ENCODE results near the gene PREP.
A peak's percentile ranks its signal among the peaks of the same experiment; 100 is the strongest.
"Not testable (repeated sequence)": the region's sequence is repeated elsewhere in the genome, so short reads cannot be mapped to it uniquely, and the experiment has no call there.

Gene PREP

GRCh38 chr6:105352037-105352617 lies 50.8 kb downstream of the PREP start:
- no peak for DNase-seq (ENCODE audit: low spot score in 2 of 2)
- in situ Hi-C loops (cut with MboI; ENCODE audit: low sequenced_read_pairs) = no loop called here
- Histone ChIP-seq H3K9me3 (no peaks in the 10 kb centered on the region), H3K4me1 (peaks cover under 1% of the 10 kb centered on the region), H3K36me3 (replicated peaks) (peaks cover 28% of the 10 kb centered on the region), H3K4me3 (no peak overlapping the region), H3K27me3 (ENCODE audit: low read depth) (no peaks in the 10 kb centered on the region)

GRCh38 chr6:105348897-105349296 lies 54.0 kb downstream of the PREP start:
- DNase-seq (ENCODE audit: low spot score in 2 of 2) = no peak
- in situ Hi-C loops (cut with MboI; ENCODE audit: low sequenced_read_pairs) = no loop called here
- Histone ChIP-seq H3K4me3 (no peak overlapping the region), H3K36me3 (replicated peaks) (peaks cover 22% of the 10 kb centered on the region), H3K9me3 (no peaks in the 10 kb centered on the region; the same call in 1 of the 2 replicates), H3K4me1 (peaks cover 21% of the 10 kb centered on the region), H3K27me3 (ENCODE audit: low read depth) (no peaks in the 10 kb centered on the region)

- peaks cover 6% of the 10 kb centered on the region for H3K36me3 ChIP-seq (replicated peaks)
- no peak overlapping the region for H3K4me3 ChIP-seq
- no peaks in the 10 kb centered on the region for H3K27me3 ChIP-seq (ENCODE audit: low read depth)
- H3K9me3 ChIP-seq = peaks cover 3% of the 10 kb centered on the region; the same call in 1 of the 2 replicates
- H3K4me1 ChIP-seq = peaks cover 21% of the 10 kb centered on the region
- in situ Hi-C loops (cut with MboI; ENCODE audit: low sequenced_read_pairs) = no loop called here
- peak; percentile 23 to 48 for DNase-seq (ENCODE audit: low spot score in 2 of 2)
Measured at GRCh38 chr6:105346052-105346451, 56.8 kb downstream of the PREP start.

- DNase-seq (ENCODE audit: low spot score in 2 of 2) = peak; percentile 80 to 90
- peaks cover 21% of the 10 kb centered on the region for H3K4me1 ChIP-seq
- H3K27me3 ChIP-seq (ENCODE audit: low read depth) = no peaks in the 10 kb centered on the region
- in situ Hi-C loops (cut with MboI; ENCODE audit: low sequenced_read_pairs) = no loop called here
- H3K4me3 ChIP-seq = no peak overlapping the region
- H3K36me3 ChIP-seq (replicated peaks) = peaks cover under 1% of the 10 kb centered on the region
- peaks cover 3% of the 10 kb centered on the region; the same call in 1 of the 2 replicates for H3K9me3 ChIP-seq
Measured at GRCh38 chr6:105345506-105345905, 57.4 kb downstream of the PREP start.

- Histone ChIP-seq H3K36me3 (replicated peaks) (no peaks in the 10 kb centered on the region; the same call in 1 of the 2 replicates), H3K9me3 (peaks cover 3% of the 10 kb centered on the region; the same call in 1 of the 2 replicates), H3K27me3 (ENCODE audit: low read depth) (no peaks in the 10 kb centered on the region), H3K4me1 (peaks cover 21% of the 10 kb centered on the region), H3K4me3 (no peak overlapping the region)
- in situ Hi-C loops (cut with MboI; ENCODE audit: low sequenced_read_pairs) = no loop called here
- peak in 1 of 2 experiments; percentile 94 for DNase-seq (ENCODE audit: low spot score in 2 of 2)
Measured at GRCh38 chr6:105344881-105345370, 58.0 kb downstream of the PREP start.

GRCh38 chr6:105338350-105338983 lies 64.4 kb downstream of the PREP start:
- H3K9me3 ChIP-seq; DNase-seq (ENCODE audit: low spot score in 2 of 2); H3K4me3 ChIP-seq; H3K36me3 ChIP-seq (replicated peaks); in situ Hi-C loops (cut with MboI; ENCODE audit: low sequenced_read_pairs); H3K27me3 ChIP-seq (ENCODE audit: low read depth); H3K4me1 ChIP-seq: not testable (repeated sequence)

GRCh38 chr6:105336986-105337385 lies 65.9 kb downstream of the PREP start:
- Histone ChIP-seq H3K4me3 (no peak overlapping the region), H3K27me3 (ENCODE audit: low read depth) (no peaks in the 10 kb centered on the region), H3K4me1 (peaks cover 10% of the 10 kb centered on the region), H3K9me3 (no peaks in the 10 kb centered on the region), H3K36me3 (replicated peaks) (peaks cover 9% of the 10 kb centered on the region)
- no peak for DNase-seq (ENCODE audit: low spot score in 2 of 2)
- in situ Hi-C loops (cut with MboI; ENCODE audit: low sequenced_read_pairs) = no loop called here

- Histone ChIP-seq H3K27me3 (ENCODE audit: low read depth) (no peaks in the 10 kb centered on the region), H3K4me3 (no peak overlapping the region), H3K9me3 (no peaks in the 10 kb centered on the region), H3K36me3 (replicated peaks) (peaks cover 18% of the 10 kb centered on the region), H3K4me1 (peaks cover 28% of the 10 kb centered on the region)
- DNase-seq (ENCODE audit: low spot score in 2 of 2) = no peak
- in situ Hi-C loops (cut with MboI; ENCODE audit: low sequenced_read_pairs) = no loop called here
Measured at GRCh38 chr6:105332576-105332975, 70.3 kb downstream of the PREP start.

- Histone ChIP-seq H3K4me3 (no peak overlapping the region), H3K27me3 (ENCODE audit: low read depth) (no peaks in the 10 kb centered on the region), H3K4me1 (peaks cover 33% of the 10 kb centered on the region), H3K9me3 (no peaks in the 10 kb centered on the region), H3K36me3 (replicated peaks) (peaks cover 18% of the 10 kb centered on the region)
- DNase-seq (ENCODE audit: low spot score in 2 of 2) = no peak
- in situ Hi-C loops (cut with MboI; ENCODE audit: low sequenced_read_pairs) = no loop called here
Measured at GRCh38 chr6:105331927-105332326, 71.0 kb downstream of the PREP start.

GRCh38 chr6:105330913-105331312 lies 72.0 kb downstream of the PREP start:
- H3K4me1 ChIP-seq = peaks cover 36% of the 10 kb centered on the region
- no peaks in the 10 kb centered on the region for H3K27me3 ChIP-seq (ENCODE audit: low read depth)
- in situ Hi-C loops (cut with MboI; ENCODE audit: low sequenced_read_pairs) = no loop called here
- no peaks in the 10 kb centered on the region for H3K9me3 ChIP-seq
- H3K4me3 ChIP-seq = no peak overlapping the region
- peak in 1 of 2 experiments; percentile 74 for DNase-seq (ENCODE audit: low spot score in 2 of 2)
- H3K36me3 ChIP-seq (replicated peaks) = peaks cover 18% of the 10 kb centered on the region

GRCh38 chr6:105330364-105330763 lies 72.5 kb downstream of the PREP start:
- Histone ChIP-seq H3K27me3 (ENCODE audit: low read depth) (no peaks in the 10 kb centered on the region), H3K4me1 (peaks cover 36% of the 10 kb centered on the region), H3K36me3 (replicated peaks) (peaks cover 19% of the 10 kb centered on the region), H3K9me3 (no peaks in the 10 kb centered on the region), H3K4me3 (no peak overlapping the region)
- no peak for DNase-seq (ENCODE audit: low spot score in 2 of 2)
- in situ Hi-C loops (cut with MboI; ENCODE audit: low sequenced_read_pairs) = no loop called here

GRCh38 chr6:105326833-105327770 lies 75.8 kb downstream of the PREP start:
- H3K36me3 ChIP-seq (replicated peaks) = peaks cover 23% of the 10 kb centered on the region
- no peak overlapping the region for H3K4me3 ChIP-seq
- DNase-seq (ENCODE audit: low spot score in 2 of 2) = no peak
- in situ Hi-C loops (cut with MboI; ENCODE audit: low sequenced_read_pairs) = no loop called here
- H3K27me3 ChIP-seq (ENCODE audit: low read depth) = no peaks in the 10 kb centered on the region
- H3K4me1 ChIP-seq = peaks cover 26% of the 10 kb centered on the region
- H3K9me3 ChIP-seq = no peaks in the 10 kb centered on the region

GRCh38 chr6:105326216-105326615 lies 76.7 kb downstream of the PREP start:
- no peak for DNase-seq (ENCODE audit: low spot score in 2 of 2)
- peaks cover 22% of the 10 kb centered on the region for H3K4me1 ChIP-seq
- H3K27me3 ChIP-seq (ENCODE audit: low read depth) = no peaks in the 10 kb centered on the region
- H3K4me3 ChIP-seq = no peak overlapping the region
- in situ Hi-C loops (cut with MboI; ENCODE audit: low sequenced_read_pairs) = no loop called here
- peaks cover 23% of the 10 kb centered on the region for H3K36me3 ChIP-seq (replicated peaks)
- H3K9me3 ChIP-seq = no peaks in the 10 kb centered on the region

Data from HAP-1 (cell line).